WI38 (cell line): ENCODE measurements around the gene FOCAD.

Source experiments
- H3K4me3 ChIP-seq: 2 replicates; pipeline ENCODE4 v1.5.1; 2011; ENCODE audit warnings: low read depth, mild to moderate bottlenecking, control low read depth, low read length
- CTCF ChIP-seq: IDR thresholded peaks from 2 replicates; pipeline ENCODE4 v1.5.1; 2012; ENCODE audit warnings: low read depth, mild to moderate bottlenecking, control low read depth, low read length

FOCAD gene

GRCh38 chr9:20753761-20754160 lies 69.7 kb downstream of the FOCAD start:
- no peak overlapping the region for H3K4me3 ChIP-seq
- no peak for TF ChIP-seq CTCF

- TF ChIP-seq CTCF, result no peak
- no peak overlapping the region for H3K4me3 ChIP-seq
Measured at GRCh38 chr9:20754556-20754955, 70.5 kb downstream of the FOCAD start.

- no peak for TF ChIP-seq CTCF
- no peak overlapping the region for H3K4me3 ChIP-seq
Measured at GRCh38 chr9:20760246-20760891, 76.3 kb downstream of the FOCAD start.

- no peak for TF ChIP-seq CTCF
- no peak overlapping the region for H3K4me3 ChIP-seq
Measured at GRCh38 chr9:20770947-20771346, 86.9 kb downstream of the FOCAD start.

- H3K4me3 ChIP-seq, result no peak overlapping the region
- TF ChIP-seq CTCF, result no peak
Measured at GRCh38 chr9:20771729-20772128, 87.7 kb downstream of the FOCAD start.

- no peak overlapping the region for H3K4me3 ChIP-seq
- TF ChIP-seq CTCF, result no peak
Measured at GRCh38 chr9:20775683-20776082, 91.6 kb downstream of the FOCAD start.

- no peak for TF ChIP-seq CTCF
- no peak overlapping the region for H3K4me3 ChIP-seq
Measured at GRCh38 chr9:20781092-20781491, 97.0 kb downstream of the FOCAD start.
